GM18517 (cell line): ENCODE measurements around the gene FGF5.
"Not testable (repeated sequence)": the region's sequence is repeated elsewhere in the genome, so short reads cannot be mapped to it uniquely, and the experiment has no call there.

Experiments used
- ATAC-seq: cut with Tn5 transposase; IDR thresholded peaks from one replicate; pipeline ENCODE4 v1.9.1; 2021; ENCODE audit warnings: mild to moderate bottlenecking, moderate library complexity; ENCODE audit not compliant: unreplicated experiment

The FGF5 gene

DNA sequence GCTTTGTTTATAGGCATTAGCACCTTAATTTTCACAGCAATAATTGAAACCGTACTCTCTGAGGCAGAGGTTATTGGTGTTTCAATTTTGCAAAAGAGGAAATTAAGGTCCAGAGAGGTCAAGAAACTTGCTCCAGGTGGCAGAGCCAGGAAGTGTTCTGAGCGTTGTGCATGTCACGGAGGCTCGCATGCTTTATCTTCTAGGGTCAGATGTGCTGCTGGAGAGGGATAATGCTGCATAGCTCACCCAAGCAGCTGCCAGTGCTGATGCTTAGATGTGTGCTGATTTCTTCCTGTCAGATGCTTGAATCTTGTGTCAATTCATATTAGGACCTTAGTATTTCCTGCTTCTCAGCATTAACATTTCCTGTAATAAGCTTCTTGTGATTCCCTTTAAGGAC, 13.0 kb upstream of the FGF5 start:
- no peak for ATAC-seq

DNA sequence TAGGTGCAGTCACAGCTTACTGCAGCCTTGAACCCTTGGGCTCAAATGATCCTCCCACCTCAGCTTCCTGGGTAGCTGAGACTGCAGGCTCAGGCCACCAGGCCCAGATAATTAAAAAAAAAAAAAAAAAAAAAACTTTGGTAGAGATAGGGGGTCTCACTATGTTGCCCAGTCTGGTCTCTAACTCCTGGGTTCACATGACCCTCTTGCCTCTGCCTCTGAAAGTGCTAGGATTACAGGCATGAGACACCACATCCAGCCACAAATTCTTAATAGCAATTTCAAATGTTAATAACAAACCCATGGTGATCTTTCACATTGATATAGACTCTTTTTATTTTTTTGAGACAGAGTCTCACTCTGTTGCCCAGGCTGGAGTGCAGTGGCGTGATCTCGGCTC, 12.3 kb upstream of the FGF5 start:
- no peak for ATAC-seq

DNA sequence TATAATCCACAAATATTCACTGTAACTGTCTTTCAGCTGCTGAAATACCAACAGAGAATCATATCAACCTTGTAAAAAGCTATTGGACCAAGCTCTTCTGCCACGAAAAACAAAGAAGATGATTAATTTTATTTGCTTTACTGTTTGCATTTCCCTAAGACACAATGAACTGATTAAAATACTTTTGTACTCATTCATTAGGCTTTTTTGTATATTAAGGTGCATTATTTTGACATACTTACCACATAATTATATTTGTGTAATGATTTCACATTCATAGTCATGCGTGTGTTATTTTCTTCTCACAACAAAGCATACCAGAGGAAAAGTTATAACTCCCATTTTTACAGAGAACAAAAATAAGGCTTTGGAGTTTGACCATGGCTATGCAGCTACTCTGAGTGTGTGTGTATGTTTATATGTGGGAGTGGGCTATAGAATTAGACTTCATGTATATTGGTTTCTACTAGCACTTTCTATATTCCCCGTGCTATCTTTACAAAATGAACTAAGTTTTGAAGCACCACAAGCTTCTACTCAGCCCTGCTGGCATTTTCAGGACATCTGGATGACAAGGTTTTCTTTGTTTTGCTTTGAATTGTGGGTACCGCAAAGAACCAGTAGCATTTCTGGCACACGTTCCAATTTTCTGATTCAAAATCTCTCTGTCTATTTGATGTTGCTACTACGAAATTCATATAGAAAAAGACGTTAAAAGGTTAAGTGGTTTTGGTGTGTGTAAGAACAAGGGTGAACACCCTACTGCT, 11.0 kb upstream of the FGF5 start:
- no peak for ATAC-seq

DNA sequence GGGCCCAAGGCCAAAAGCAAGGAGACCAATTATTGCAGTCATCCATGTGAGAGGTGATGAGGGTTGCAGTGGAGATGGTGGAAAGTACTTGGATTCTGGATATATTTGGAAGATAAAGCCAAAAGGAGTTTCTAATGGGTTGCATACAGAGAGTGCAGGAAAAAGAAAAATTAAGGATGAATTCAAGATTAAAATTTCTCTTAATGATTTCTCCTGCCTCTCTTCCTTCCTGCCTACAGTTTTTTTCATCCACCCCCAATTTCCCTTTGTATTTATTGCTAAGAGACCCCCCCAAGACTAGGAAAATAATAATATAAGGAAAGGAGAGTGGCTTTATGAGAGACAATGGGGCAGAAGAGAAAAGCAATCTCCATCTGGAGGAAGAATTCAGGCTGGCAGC, 8.6 kb upstream of the FGF5 start:
- ATAC-seq = no peak

DNA sequence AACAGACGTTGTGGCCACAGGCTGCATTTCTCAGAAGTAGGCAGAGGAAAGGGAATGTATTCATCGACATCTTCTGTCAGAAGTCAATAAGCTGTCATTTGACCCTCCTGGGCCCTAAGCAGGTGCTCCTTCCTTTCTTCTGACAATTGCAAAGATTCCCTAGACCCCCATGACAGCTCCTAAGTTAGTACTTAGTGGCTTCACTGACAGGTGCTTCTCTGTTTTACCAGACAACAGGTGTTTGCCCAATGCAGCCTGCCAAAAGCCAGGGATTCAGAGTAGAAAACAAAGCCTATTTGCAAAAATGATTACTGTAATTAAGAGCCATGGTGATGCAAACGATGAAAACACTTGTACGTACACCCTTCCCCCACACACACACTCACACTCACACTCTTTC, 7.5 kb upstream of the FGF5 start:
- ATAC-seq = no peak

DNA sequence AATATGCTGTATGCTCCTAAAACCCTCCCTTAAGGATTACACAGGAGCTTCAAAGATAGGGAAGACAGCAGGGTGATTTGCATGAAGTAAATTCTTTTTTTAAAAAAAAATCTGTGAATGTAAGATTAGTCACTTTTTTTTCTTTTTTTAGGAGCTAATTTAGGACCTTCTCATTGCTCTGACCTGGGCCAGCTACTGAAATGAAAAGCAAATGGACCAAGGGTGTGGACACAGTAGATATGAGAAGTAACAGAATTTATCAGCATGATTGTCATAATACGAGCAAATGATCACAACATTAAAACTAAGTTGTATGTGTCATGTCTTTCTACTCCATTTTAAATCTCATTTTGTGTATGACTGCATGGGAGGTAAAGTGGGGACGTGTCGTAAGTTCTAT, 6.6 kb upstream of the FGF5 start:
- no peak for ATAC-seq

DNA sequence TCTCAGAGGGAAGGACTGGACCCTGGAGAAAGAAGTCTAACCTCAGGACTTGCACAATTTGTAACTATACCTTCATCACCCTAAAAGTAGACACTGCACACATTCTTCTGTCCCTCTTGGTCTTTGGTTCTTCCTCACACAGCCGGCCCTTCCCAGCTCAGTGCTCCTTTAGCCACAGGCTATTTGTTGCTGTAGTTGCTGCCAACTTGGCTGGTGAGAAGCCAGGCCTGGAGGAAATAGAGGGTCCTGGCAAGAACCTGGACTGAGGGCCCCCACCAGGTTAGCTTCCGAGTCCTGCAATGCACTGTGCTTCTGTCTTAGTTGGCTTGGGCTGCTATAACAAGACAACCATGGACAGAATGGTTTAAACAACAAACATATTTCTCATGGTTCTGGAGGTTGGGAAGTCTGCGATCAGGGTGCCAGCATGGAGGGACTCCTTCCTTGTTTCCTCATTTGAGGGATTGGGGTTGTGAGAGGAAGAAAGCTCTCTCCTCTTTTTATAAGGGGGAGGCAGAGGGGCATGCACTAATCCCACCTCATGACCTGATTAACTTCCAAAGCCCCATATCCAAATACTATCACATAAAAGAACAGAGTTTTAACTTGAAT, 4.4 kb upstream of the FGF5 start:
- no peak for ATAC-seq

DNA sequence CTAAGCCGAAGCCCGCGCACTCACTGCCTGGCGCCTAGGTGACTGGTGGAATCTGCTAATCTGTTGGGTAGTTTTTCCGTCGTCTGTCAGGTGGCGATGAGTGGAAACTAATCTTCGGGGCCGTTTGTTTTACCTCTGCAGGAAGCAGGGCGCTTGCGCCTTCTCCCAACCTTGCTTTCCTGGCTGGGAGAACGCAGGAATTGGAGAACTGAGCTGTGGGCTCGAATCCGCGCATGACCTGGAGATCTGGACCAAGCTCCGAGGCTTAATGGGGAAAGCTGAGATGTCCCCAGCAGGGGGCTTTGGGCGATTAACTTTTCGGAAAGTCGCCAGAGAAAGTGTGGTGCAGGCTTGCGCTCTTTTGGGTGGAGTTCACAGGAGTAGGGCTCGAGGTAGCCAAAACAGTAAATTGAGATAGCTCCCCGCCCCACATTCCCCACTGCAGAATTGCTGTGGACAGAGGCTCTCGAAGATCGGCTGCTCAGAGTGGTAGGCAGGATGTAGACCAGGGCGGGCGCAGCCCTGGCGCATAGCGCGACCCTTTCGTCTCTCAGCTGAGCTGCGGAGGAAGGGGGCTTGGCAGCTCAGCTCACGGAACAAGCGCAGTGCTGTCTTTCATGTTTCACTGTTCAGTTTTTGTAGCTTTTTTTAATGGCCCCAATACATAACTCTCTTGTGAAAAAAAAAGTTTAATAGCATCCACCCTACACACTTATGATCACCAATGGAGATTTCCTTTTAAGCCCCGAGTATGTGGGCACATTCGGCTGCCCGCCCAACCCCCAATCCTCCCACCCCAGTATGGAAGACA, 2.7 kb upstream of the FGF5 start:
- ATAC-seq = no peak

DNA sequence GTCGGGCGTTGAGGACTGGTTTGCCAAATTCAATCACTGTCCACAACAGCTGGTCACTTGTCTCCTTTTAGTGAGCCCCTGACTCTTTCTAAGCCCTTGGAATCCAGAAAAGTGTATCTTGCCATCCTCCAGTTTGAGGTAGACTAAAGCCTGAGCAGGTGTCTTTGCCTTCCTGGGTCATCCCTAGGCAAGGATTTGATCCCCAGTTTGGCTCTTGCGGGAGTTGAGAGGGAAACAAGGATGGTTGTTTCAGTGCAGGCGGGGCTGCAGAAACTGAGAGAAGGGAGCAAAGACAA, 2.2 kb upstream of the FGF5 start:
- ATAC-seq = no peak

DNA sequence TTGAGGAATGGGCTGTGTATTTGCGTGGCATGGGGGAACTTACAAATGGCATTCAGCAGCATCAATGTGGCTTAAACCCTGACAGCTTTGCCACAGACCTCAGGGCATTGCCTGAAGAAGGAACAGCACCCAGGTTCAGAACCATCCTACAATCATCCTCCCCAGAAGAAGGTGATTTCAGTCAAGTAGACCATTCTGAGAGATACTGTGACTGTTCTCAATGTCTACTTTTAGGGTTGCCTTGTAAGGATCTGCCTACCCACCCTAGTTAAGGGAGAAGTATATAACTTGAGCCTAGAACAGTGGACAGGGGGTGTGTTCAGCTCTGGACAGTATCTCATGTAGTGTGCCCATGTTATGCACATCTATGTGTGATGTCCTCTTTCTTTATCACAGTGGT, 1.6 kb upstream of the FGF5 start:
- no peak for ATAC-seq

DNA sequence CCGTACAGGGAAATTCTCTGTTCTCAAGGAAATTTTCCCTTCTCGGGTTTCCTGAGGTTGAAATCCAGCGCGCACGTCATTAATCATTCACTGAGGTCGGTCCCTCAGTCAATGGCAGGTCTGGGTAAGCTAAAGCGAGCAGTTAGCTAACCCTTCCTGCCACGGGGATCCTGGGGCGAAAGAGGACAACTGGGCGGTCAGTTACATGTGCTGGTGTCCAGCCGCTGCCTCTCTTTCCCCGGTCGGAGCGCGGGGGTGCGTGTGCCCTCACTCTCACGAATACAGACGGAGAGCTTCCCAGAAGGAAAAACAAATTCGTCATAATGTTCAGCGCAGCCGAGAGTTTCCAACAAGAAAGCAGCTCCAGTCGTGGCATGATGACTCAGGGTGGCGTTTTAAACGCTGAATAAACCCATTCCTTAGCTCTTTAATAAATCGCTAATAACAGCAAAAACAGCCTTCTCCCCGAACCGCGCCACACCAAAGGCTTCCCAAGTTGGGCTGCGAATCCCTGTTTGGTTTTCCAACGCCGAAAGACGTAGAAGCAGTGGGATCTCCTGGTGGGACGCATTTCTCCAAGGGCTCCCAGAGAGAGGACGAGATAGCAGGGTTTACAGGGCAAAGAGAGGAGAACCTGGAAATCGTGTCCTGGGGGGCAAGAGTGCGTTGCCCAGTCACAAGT, 752 bp upstream of the FGF5 start:
- ATAC-seq = no peak

DNA sequence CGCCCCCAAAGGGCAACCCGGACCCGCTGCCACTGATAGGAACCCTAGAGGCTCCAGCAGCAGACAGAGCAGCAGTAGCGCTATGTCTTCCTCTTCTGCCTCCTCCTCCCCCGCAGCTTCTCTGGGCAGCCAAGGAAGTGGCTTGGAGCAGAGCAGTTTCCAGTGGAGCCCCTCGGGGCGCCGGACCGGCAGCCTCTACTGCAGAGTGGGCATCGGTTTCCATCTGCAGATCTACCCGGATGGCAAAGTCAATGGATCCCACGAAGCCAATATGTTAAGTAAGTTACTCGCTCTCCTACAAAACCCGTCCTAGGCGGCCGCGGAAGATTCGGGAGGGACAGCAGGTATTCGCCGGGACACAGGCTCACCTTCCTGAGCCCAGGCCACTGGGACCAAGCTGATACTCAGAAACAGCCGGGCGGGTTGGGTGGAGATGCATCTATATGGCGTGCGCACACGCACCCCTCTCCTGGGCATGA, 477 bp downstream of the FGF5 start:
- ATAC-seq = no peak

DNA sequence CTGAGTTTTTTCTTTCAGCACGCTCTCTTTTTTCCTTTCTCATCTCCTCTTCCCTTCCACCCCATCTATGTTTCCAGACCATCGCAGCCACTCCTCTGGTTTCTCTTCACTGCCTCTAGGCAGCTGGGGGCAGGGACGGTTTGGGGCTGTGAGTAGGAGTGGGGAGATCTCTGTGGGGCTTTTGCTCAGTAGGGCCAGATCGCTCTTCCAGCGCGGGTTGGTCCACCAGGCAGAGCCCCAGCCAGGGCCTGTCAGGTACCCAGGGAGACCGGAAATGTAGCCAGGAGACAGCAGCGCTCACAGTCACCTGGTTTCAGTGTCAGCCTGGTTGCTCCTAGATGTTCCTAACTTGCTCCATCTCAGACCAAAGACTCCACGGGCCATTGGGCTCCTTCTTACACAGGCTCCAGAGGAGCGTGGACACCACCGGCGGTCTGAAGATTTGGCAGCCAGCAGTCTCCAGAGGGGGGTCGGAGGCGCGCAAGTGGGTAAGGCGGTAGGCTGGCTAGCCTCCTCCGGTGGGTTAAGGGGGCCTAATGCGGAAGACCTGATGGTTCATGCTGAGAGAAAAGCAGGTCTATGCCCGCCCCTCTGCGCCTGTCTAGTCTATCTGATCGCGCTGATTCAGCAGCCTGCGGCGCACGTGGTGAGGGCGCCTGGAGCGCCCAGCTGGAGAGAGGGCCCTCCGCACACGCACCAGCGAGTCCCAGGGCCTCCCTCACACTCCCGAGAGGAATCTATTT, 1.8 kb downstream of the FGF5 start:
- ATAC-seq = no peak

DNA sequence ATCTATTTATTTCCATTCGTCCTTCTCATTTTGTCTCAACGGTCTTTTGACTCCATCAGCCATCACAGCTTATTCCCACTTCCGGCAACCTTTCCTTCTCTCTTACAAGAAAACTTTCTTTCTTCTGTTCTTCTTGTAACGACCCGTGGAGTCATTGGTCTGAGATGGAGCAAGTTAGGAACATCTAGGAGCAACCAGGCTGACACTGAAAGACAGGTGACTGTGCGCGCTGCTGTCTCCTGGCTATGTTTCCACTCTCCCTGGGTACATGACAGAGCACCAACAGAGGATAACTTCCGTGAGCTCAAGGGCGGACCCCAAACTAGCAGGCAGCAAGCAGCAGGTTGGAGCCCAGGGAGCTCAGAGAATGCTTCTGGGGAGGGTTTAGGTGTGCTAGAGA, 2.5 kb downstream of the FGF5 start:
- no peak for ATAC-seq

DNA sequence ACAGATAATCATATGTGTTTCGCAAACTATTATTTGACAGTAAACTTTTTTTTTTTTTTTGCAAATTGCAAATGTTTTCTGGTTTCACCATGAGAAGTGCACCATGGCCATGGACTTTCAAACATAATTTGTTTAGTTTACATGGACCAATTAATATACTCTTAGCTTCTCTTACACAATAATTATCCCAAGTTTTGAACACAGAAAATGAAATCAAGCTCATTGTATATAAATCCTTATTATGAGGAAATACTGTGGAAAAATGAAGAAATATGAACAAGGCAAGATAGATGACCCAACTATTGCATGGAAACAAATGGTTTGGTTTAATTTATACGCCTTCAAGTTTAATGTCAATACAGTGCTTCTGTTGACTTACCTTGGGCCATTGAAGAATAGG, 3.9 kb downstream of the FGF5 start:
- no peak for ATAC-seq

DNA sequence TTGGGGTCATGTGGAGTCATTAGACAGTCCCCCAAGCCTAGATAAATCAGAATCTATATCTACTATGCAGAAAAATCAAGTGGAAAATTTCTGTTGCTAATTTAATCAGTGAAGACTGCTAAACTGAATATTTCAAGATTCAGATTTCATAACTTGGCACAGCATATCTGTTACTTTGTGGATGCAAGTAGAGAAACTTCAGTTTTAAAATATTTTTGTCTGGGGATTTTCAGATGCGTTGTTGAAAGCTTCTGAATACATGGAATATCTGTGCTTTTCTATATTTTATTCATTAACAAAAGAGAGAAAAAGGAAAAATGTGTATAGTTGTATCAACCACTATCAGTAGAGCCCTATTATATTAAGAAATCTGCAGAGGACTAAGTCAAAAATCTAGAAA, 4.4 kb downstream of the FGF5 start:
- no peak for ATAC-seq

DNA sequence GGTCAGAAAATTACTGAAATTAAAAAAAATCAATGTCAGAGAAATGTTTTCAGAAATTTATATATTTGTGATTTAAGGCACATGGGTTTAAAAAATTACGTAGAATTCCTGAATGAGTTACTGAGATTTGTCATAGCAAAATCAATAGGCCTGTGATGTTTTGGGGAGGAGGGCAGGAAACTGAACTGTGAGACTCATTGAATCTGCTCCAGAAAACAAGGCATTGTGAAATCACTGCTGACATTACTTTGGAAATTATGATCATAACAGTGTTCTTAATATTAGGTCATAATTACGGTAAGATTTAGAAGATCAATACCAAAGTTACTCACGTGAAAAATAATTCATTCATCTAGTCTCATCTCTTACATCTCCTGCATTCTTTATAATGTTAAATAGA, 5.3 kb downstream of the FGF5 start:
- ATAC-seq = no peak

DNA sequence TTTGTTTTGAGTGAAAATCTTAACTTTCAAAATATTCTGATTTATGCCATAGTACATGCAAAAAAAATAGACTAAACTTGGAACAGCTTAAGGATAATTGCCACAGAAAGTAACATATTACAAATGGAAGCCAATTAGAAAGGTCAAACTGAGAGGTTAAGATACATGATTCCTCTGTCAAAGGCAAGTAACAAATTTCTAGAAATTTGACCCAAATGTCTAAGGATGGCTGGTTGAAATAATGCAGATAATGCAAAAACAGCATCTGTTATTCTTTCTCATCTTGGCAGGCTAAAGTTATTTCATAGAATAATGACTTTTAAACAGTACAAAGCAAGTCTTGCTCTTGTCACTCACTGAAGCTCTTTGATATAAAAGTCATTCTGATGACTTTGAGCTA, 10.5 kb downstream of the FGF5 start:
- ATAC-seq = no peak

DNA sequence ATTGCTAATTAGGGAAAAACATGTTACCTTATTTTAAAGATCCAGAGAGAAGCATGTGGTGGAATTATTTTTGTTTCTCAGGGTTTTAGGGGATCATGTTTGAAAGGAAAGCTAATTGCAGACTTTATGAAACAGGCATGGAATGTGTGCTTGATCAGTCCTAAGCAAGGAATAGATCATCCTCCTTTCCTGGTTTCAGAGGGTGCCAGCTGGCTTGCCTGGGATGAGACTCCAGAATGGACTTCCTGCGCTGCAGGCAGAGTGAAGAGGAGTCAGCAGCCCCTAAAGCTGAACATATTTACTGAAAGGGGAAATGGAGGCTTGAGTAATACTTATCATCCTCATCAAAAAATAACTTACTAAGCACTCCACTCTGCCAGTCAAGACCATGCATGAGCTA, 13.3 kb downstream of the FGF5 start:
- ATAC-seq = no peak

DNA sequence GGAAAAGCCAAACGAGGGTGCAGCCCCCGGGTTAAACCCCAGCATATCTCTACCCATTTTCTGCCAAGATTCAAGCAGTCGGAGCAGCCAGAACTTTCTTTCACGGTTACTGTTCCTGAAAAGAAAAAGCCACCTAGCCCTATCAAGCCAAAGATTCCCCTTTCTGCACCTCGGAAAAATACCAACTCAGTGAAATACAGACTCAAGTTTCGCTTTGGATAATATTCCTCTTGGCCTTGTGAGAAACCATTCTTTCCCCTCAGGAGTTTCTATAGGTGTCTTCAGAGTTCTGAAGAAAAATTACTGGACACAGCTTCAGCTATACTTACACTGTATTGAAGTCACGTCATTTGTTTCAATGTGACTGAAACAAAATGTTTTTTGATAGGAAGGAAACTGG, 20.0 kb downstream of the FGF5 start:
- ATAC-seq = no peak

DNA sequence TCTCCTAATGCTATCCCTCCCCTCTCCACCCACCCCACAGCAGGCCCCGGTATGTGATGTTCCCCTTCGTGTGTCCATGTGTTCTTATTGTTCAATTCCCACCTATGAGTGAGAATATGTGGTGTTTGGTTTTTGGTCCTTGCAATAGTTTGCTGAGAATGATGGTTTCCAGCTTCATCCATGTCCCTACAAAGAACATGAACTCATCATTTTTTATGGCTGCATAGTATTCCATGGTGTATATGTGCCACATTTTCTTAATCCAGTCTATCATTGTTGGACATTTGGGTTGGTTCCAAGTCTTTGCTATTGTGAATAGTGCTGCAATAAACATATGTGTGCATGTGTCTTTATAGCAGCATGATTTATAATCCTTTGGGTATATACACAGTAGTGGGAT, 24.2 kb downstream of the FGF5 start:
- not testable (repeated sequence) for ATAC-seq
